Osteocyte (in vitro differentiated cells): ENCODE measurements around the gene NXN. TPM values are rescaled to one million over a fixed set of nuclear protein-coding genes. Genes with fewer than 3 reads are reported as not detected.

ENCODE experiments used
- DNase-seq: peaks from one replicate; pipeline ENCODE4 v3.0.0; 2021; ENCODE audit warnings: mixed read lengths; ENCODE audit not compliant: unreplicated experiment; ENCODE audit errors: extremely low spot score
- H3K27ac Mint-ChIP-seq: one replicate; pipeline ENCODE4 v1.8.0; 2021; ENCODE audit warnings: mild to moderate bottlenecking, mixed read lengths; ENCODE audit not compliant: unreplicated experiment
- H3K27me3 Mint-ChIP-seq: one replicate; pipeline ENCODE4 v1.8.0; 2021; ENCODE audit warnings: mixed read lengths; ENCODE audit not compliant: unreplicated experiment
- H3K36me3 Mint-ChIP-seq: one replicate; pipeline ENCODE4 v1.8.0; 2021; ENCODE audit warnings: mixed read lengths; ENCODE audit not compliant: unreplicated experiment
- H3K4me1 Mint-ChIP-seq: one replicate; pipeline ENCODE4 v1.8.0; 2021; ENCODE audit warnings: mixed read lengths; ENCODE audit not compliant: unreplicated experiment
- H3K4me3 Mint-ChIP-seq: one replicate; pipeline ENCODE4 v1.8.0; 2021; ENCODE audit warnings: mild to moderate bottlenecking, moderate library complexity, mixed read lengths; ENCODE audit not compliant: unreplicated experiment
- H3K9me3 Mint-ChIP-seq: one replicate; pipeline ENCODE4 v1.8.0; 2021; ENCODE audit warnings: mixed read lengths; ENCODE audit not compliant: unreplicated experiment
- total RNA-seq: library from RNA; stranded (reverse); gene quantifications from 2 replicates; pipeline ENCODE4 v1.2.1, GENCODE V29; 2021
- TF ChIP-seq, protein P1 (sequence below): fragments of 200-600 bp; sonication (generic); IDR thresholded peaks from 2 replicates; pipeline ENCODE4 v1.5.0; 2021; ENCODE audit warnings: antibody characterized with exemption, mild to moderate bottlenecking, moderate library complexity

The NXN gene
- total RNA-seq, 1 donor from 2014 or later, result 123 TPM

DNA sequence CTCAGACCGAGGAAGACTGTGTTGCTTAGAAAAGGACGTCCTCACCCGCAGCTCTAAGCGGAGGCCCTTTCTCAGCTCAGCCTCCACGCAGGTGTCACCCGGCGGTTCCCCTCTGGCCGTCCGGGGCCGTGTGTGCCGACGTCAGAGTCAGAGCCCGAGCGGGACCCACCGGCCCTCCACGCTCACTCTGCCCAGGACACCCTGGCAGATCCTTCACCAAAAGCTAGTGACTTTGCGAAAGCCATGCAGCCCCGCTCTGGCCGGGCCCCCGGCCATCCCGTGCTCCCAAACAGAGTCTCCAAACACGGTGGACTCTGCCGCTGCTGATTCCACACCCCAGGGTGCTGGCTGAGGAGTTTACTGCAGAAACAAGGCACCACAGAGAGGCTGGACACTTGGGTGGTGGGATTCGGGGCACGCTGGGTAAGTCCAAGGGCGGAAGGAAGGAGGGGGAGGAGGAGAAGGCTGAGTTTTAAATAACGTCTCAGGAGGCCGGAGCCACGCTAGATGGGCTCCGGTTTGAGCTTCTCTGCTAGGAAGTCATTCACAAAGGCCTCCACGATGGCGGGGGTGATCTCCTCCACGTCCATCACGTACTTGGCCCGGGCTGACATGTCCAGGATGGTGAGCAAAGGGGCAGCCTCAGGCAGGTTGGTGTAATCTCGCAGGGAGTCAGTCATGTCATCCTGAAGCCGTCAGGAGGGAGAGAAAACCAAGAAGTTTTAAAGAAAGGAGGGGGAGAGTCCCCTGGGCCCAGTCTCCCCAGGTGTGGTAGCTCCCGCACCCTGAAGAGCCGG is 178.9 kb downstream of the NXN start:
- Mint-ChIP-seq H3K4me1 (peaks cover 25% of the 10 kb centered on the region), H3K9me3 (no peaks in the 10 kb centered on the region), H3K27me3 (no peaks in the 10 kb centered on the region), H3K27ac (no peak overlapping the region), H3K36me3 (peaks cover 32% of the 10 kb centered on the region), H3K4me3 (no peak overlapping the region)
- DNase-seq, result no peak
- TF ChIP-seq, protein P1, sequence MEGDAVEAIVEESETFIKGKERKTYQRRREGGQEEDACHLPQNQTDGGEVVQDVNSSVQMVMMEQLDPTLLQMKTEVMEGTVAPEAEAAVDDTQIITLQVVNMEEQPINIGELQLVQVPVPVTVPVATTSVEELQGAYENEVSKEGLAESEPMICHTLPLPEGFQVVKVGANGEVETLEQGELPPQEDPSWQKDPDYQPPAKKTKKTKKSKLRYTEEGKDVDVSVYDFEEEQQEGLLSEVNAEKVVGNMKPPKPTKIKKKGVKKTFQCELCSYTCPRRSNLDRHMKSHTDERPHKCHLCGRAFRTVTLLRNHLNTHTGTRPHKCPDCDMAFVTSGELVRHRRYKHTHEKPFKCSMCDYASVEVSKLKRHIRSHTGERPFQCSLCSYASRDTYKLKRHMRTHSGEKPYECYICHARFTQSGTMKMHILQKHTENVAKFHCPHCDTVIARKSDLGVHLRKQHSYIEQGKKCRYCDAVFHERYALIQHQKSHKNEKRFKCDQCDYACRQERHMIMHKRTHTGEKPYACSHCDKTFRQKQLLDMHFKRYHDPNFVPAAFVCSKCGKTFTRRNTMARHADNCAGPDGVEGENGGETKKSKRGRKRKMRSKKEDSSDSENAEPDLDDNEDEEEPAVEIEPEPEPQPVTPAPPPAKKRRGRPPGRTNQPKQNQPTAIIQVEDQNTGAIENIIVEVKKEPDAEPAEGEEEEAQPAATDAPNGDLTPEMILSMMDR, result no peak

DNA sequence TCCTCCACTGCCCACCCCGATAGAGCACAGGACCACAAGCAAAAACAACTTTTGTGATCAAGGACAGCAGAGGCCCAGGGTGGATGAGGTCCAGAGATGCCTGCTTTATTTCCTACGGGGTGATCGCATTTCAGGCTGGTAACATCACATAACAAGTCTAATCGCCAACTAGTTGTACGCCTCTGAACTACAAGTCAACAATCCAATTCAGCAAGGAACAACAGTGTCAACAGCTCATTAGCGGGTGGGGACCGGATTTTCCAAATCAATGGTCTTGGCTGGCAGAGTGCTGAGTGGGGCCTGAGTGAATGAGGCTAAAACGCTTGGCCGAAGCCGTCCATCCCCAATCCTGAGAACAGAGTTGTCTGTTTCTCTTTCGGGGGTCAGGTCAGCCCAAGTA is 180.3 kb downstream of the NXN start:
- Mint-ChIP-seq H3K27ac (no peak overlapping the region), H3K27me3 (no peaks in the 10 kb centered on the region), H3K36me3 (peaks cover 32% of the 10 kb centered on the region), H3K4me3 (no peak overlapping the region), H3K9me3 (no peaks in the 10 kb centered on the region), H3K4me1 (peaks cover 37% of the 10 kb centered on the region)
- TF ChIP-seq, protein P1, result no peak
- no peak for DNase-seq

DNA sequence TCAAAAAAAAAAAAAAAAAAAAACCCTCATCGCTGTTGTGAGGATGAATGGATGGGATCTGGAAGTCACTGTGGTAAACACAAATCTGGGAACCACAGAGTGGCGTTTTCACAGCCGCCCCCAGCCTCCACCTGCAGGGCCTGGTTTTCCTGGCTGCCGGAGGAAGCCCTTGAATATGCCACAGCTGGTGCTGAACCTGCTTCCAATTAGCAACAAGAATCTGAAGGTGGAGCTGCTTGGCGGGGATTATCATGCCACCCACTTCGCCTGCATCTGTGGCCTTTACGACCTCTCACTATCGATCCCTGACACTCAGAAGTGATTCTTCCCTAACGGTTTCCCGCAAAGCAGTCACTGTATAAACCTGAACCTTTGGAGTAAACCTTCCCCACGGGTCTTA is 181.3 kb downstream of the NXN start:
- H3K4me3 Mint-ChIP-seq, result no peak overlapping the region
- no peaks in the 10 kb centered on the region for H3K9me3 Mint-ChIP-seq
- peaks cover 35% of the 10 kb centered on the region for H3K4me1 Mint-ChIP-seq
- peaks cover 25% of the 10 kb centered on the region for H3K36me3 Mint-ChIP-seq
- no peaks in the 10 kb centered on the region for H3K27me3 Mint-ChIP-seq
- no peak overlapping the region for H3K27ac Mint-ChIP-seq
- DNase-seq, result no peak
- TF ChIP-seq, protein P1, result no peak

DNA sequence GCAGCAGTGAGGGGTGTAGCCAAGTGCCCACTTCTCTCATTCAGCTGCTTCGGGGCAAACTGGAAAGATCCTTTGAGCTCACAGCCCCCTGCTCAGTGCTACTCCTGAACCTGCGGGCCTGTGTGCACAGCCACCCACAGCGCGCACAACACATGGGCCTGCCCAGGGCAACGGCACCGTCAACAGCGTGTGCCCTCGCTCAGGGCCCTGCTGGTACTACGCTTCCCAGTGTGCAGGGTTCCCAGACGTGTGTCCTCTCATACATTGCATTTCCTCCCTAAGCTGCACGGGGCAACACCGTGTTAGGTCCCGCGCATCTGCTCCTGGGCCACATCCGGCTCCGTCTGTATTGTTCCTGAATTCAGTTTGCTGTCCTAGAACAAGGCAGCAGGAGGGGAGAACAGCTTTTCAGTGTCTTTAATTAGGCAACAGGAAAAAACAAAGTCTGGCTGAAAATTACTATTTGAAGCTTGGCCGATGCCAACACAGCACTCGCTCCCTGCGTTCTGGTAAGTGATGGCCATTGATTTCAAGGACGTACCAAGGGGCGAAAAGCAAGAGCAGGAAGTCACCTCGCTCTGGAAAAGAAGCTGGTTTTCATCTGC is 182.2 kb downstream of the NXN start:
- Mint-ChIP-seq H3K4me3 (no peak overlapping the region), H3K27ac (peak overlapping the region; percentile 27), H3K9me3 (no peaks in the 10 kb centered on the region), H3K4me1 (peaks cover 32% of the 10 kb centered on the region), H3K36me3 (peaks cover 23% of the 10 kb centered on the region), H3K27me3 (no peaks in the 10 kb centered on the region)
- DNase-seq, result no peak
- TF ChIP-seq, protein P1, result no peak

DNA sequence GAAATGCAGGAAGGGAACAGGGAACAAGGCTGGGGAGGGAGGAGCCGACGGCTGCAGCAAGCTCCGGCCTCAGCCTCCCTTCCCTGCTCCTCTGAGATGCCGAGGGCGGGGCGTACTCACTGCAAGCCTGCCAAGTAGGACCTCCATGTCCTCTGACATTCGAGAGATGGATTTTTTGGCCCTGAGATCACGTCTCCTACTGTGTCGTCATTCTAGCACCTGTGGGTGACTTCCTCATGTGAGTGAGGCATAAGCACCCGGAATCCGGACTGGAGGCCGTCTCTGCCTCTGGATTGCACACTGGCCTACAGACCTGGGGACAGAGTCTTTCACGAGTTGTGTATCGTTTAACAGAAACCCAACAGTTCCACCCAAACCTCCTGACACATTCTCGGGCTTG is 183.0 kb downstream of the NXN start:
- TF ChIP-seq, protein P1, result no peak
- no peaks in the 10 kb centered on the region for H3K9me3 Mint-ChIP-seq
- DNase-seq, result no peak
- H3K27ac Mint-ChIP-seq, result peak overlapping the region; percentile 27
- H3K4me1 Mint-ChIP-seq, result peaks cover 26% of the 10 kb centered on the region
- H3K4me3 Mint-ChIP-seq, result no peak overlapping the region
- peaks cover 21% of the 10 kb centered on the region for H3K36me3 Mint-ChIP-seq
- H3K27me3 Mint-ChIP-seq, result no peaks in the 10 kb centered on the region
